Neural cell (in vitro differentiated cells): Measurements from ENCODE around the gene AHSG.

Experiments used
- EZH2 ChIP-seq: fragments of 200-600, 300-800 bp; shearing (Covaris generic), sonication (generic); IDR thresholded peaks from 2 replicates; pipeline ENCODE4 v1.6.1; 2014; ENCODE audit warnings: antibody characterized with exemption, low read length, borderline replicate concordance, mild to moderate bottlenecking; ENCODE audit not compliant: insufficient read depth, poor library complexity, severe bottlenecking
- POLR2AphosphoS5 ChIP-seq: IDR thresholded peaks from 2 replicates; pipeline ENCODE4 v1.6.1; 2012

GRCh38 chr3:186644683-186645082 is 31.8 kb downstream of the AHSG start:
- TF ChIP-seq EZH2 (no peak), POLR2AphosphoS5 (no peak)
